Fibroblast of the aortic adventitia (primary cell): ENCODE measurements around the gene OR8D4. TPM values are rescaled to one million over a fixed set of nuclear protein-coding genes. Genes with fewer than 3 reads are reported as not detected.

Experiments used
- DNase-seq: peaks from one replicate; pipeline ENCODE4 v3.0.0-alpha.2; 2010; ENCODE audit warnings: low read depth
- H3K4me3 ChIP-seq: 2 replicates; pipeline ENCODE4 v1.5.1; 2011; ENCODE audit warnings: low read depth, mild to moderate bottlenecking, control low read depth, low read length, moderate library complexity
- CTCF ChIP-seq: IDR thresholded peaks from 2 replicates; pipeline ENCODE4 v1.5.1; 2011; ENCODE audit warnings: mild to moderate bottlenecking, low read length, control low read depth, inconsistent platforms; ENCODE audit not compliant: insufficient read depth
- total RNA-seq: library from RNA; depleted of rRNA; stranded (reverse); fragments of >200 nt; gene quantifications from 2 replicates; pipeline ENCODE4 v1.2.3, GENCODE V29; 2012; ENCODE audit warnings: low replicate concordance

Gene OR8D4
- total RNA-seq, 1 donor, result 0.09 TPM

GRCh38 chr11:123924027-123924426 is 22.1 kb downstream of the OR8D4 start:
- no peak for TF ChIP-seq CTCF
- DNase-seq, result no peak
- no peak overlapping the region for H3K4me3 ChIP-seq

DNA sequence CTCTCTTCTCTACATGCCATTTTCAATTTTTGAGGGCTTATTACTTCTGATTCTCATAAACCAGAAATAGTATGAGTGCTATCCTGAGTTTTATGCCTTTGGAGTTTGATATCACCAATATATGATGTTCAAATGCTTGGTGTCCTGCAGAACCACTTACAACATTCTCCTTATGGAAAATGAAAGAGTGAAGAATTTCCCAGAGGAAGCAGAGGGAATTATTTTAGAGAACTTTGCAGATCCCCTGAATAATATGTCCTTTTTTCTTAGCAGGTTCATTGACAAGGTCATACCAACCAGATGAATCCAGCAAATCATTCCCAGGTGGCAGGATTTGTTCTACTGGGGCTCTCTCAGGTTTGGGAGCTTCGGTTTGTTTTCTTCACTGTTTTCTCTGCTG is 37.4 kb downstream of the OR8D4 start, which contains the start of gene OR4D5:
OR4D5 (plus strand) TSS at position 301 of the 400 bp plus-strand sequence; CDS start at position 301, 0 bp downstream.
- H3K4me3 ChIP-seq, result no peak within 1 kb of the TSS
- no peak for DNase-seq
- no peak for TF ChIP-seq CTCF

DNA sequence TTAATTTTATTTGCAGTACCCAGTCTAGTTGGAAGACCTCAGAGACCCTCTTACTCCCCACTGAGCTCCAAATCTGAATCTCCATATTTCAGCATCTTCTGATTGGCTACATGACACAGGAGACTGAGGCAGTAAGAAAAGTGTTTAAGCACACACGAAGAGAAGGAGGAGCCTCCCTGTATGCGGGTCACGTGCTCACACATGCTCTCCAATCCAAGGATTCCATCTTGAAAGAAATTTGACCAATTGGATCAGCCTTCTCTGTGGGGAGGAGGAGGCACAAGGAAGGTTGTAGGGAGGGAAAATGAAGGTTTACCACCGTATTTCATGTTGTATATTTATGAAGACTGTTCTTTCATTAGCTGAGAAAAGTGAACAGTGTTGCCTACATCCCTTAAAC is 40.4 kb downstream of the OR8D4 start:
- TF ChIP-seq CTCF, result no peak
- no peak overlapping the region for H3K4me3 ChIP-seq
- DNase-seq, result no peak

- TF ChIP-seq CTCF, result no peak
- no peak within 1 kb of the TSS for H3K4me3 ChIP-seq
These were observed 41.8 kb downstream of the OR8D4 start, which contains the start of gene OR6T1 for GRCh38 chr11:123943738-123944137. OR6T1 (minus strand) TSS chr11:123943838; CDS start chr11:123943838, 0 bp downstream.

DNA sequence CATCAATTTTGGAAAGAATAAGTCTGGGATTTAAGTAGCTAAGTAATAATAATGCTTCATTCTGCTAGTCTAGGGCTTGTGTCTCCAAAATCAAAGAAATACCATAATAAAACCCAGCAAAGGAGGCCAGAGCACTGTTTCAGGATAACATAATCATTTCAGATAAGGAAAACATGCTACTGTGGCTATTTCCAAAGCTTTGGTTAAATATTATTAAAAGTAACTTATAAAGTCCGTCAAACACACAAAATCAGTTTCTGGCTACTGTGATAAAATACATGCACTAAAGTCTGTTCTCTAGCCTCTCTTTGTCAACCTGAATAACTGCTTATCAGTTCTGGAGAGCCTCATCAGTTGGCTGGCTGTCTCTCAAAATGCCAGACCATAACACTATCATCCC is 43.2 kb downstream of the OR8D4 start:
- no peak for TF ChIP-seq CTCF

More at GRCh38 chr11:123943738-123944137, 41.8 kb downstream of the OR8D4 start, which contains the start of gene OR6T1:
- DNase-seq, result no peak

GRCh38 chr11:123956752-123957151 is 54.8 kb downstream of the OR8D4 start:
- DNase-seq, result no peak
- H3K4me3 ChIP-seq, result no peak overlapping the region
- TF ChIP-seq CTCF, result no peak

More for the DNA sequence above, 43.2 kb downstream of the OR8D4 start:
- no peak for DNase-seq
- no peak overlapping the region for H3K4me3 ChIP-seq

Other genes with a start within 250 kb of the OR8D4 start
- not detected in 2 replicates for gene SCN3B, start 247.5 kb upstream of the OR8D4 start, total RNA-seq
- 2.5 and 6.6 TPM in 2 replicates for gene ZNF202, start 160.5 kb upstream of the OR8D4 start, total RNA-seq
- gene OR6X1, start 147.6 kb upstream of the OR8D4 start, total RNA-seq, result not detected in 2 replicates
- gene OR6M1, start 95.8 kb upstream of the OR8D4 start, total RNA-seq, result not detected in 2 replicates
- gene TMEM225, start 16.5 kb upstream of the OR8D4 start, total RNA-seq, result not detected in 2 replicates
- gene OR4D5, start 37.5 kb downstream of the OR8D4 start, total RNA-seq, result not detected in 2 replicates
- gene OR6T1, start 41.7 kb downstream of the OR8D4 start, total RNA-seq, result not detected in 2 replicates
- gene OR10S1, start 75.6 kb downstream of the OR8D4 start, total RNA-seq, result not detected in 2 replicates
- gene OR10G6, start 93.0 kb downstream of the OR8D4 start, total RNA-seq, result not detected in 2 replicates
- gene OR10G4, start 110.8 kb downstream of the OR8D4 start, total RNA-seq, result not detected in 2 replicates
- not detected in 2 replicates for gene OR10G9, start 120.8 kb downstream of the OR8D4 start, total RNA-seq
- gene OR10G8, start 124.6 kb downstream of the OR8D4 start, total RNA-seq, result not detected in 2 replicates
- not detected in 2 replicates for gene OR10G7, start 139.2 kb downstream of the OR8D4 start, total RNA-seq
- 20.5 and 28.4 TPM in 2 replicates for gene VWA5A, start 213.3 kb downstream of the OR8D4 start, total RNA-seq